MM.1S (cell line): ENCODE data around the gene CC2D2A.

Experiments used
- EZH2 ChIP-seq: fragments of 300-600 bp; sonication (generic); optimal IDR thresholded peaks from 2 replicates; pipeline ENCODE3; 2017; ENCODE audit warnings: low read depth, mild to moderate bottlenecking, antibody characterized with exemption, low read length, mixed read lengths
- EZH2phosphoT487 ChIP-seq: fragments of 300-600 bp; sonication (generic); IDR thresholded peaks from 2 replicates; pipeline ENCODE4 v1.6.1; 2018; ENCODE audit warnings: antibody characterized with exemption, low read length
- TF ChIP-seq, protein P1 (sequence below): fragments of 300-600 bp; sonication (generic); IDR thresholded peaks from 2 replicates; pipeline ENCODE4 v1.5.1; 2016; ENCODE audit warnings: antibody characterized with exemption, low read length, mixed read lengths

DNA sequence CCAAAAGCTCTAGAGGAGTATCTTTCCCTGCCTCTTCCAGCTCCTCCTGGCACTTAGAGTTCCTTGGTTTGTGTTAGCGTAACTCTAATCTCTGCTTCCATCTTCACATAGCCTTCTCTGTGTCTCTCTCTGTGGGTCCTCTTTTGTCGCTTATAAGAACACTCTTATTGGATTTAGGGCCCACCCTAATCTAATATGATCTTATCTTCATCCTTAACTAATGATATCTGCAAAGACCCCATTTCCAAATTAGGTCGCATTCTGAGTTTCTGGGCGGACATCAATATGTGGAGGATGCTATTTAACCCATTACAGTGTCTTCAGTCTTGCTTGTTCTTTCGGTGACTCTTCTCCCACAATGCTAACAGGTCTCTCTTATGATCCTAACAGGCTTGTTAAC is 72.3 kb downstream of the CC2D2A start:
- TF ChIP-seq, protein P1, sequence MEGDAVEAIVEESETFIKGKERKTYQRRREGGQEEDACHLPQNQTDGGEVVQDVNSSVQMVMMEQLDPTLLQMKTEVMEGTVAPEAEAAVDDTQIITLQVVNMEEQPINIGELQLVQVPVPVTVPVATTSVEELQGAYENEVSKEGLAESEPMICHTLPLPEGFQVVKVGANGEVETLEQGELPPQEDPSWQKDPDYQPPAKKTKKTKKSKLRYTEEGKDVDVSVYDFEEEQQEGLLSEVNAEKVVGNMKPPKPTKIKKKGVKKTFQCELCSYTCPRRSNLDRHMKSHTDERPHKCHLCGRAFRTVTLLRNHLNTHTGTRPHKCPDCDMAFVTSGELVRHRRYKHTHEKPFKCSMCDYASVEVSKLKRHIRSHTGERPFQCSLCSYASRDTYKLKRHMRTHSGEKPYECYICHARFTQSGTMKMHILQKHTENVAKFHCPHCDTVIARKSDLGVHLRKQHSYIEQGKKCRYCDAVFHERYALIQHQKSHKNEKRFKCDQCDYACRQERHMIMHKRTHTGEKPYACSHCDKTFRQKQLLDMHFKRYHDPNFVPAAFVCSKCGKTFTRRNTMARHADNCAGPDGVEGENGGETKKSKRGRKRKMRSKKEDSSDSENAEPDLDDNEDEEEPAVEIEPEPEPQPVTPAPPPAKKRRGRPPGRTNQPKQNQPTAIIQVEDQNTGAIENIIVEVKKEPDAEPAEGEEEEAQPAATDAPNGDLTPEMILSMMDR, result no peak
- TF ChIP-seq EZH2phosphoT487, result no peak
- TF ChIP-seq EZH2, result no peak
